Fibroblast of lung (primary cell): Measurements from ENCODE around the gene RAP1GAP. TPM values are rescaled to one million over a fixed set of nuclear protein-coding genes. Genes with fewer than 3 reads are reported as not detected.

ENCODE experiments used
- DNase-seq, 2 donors: peaks; one replicate each; pipeline versions ENCODE4 v3.0.0 to v3.0.0-alpha.2; 2010; ENCODE audit warnings: low read depth in 2 of 2
- H2AFZ ChIP-seq: 2 replicates; pipeline ENCODE4 v1.5.1; 2012; ENCODE audit warnings: low read length, control low read depth, inconsistent platforms
- H3K27ac ChIP-seq: 2 replicates; pipeline ENCODE4 v1.5.1; 2011; ENCODE audit warnings: low read length, control low read depth; ENCODE audit not compliant: insufficient read depth
- H3K27me3 ChIP-seq: 2 replicates; pipeline ENCODE4 v1.5.1; 2011; ENCODE audit warnings: mild to moderate bottlenecking, low read length; ENCODE audit not compliant: control insufficient read depth, insufficient read depth
- H3K36me3 ChIP-seq: 2 replicates; pipeline ENCODE4 v1.5.1; 2011; ENCODE audit warnings: low read length; ENCODE audit not compliant: control insufficient read depth, insufficient read depth
- H3K4me1 ChIP-seq: 2 replicates; pipeline ENCODE4 v1.5.1; 2011; ENCODE audit warnings: low read length; ENCODE audit not compliant: control insufficient read depth, insufficient read depth; ENCODE audit errors: extremely low read depth
- H3K4me2 ChIP-seq: 2 replicates; pipeline ENCODE4 v1.5.1; 2011; ENCODE audit warnings: low read length, control low read depth; ENCODE audit not compliant: insufficient read depth; ENCODE audit errors: extremely low read depth
- H3K4me3 ChIP-seq, 4 experiments: fragments of 200-600 bp in 1 of 4; sonication (generic) in 1 of 4; replicated peaks in 1 of 4; 2 replicates each; pipeline ENCODE4 v1.5.1; 2011 to 2016; ENCODE audit warnings: low read length in 4 of 4, low read depth in 3 of 4, mild to moderate bottlenecking in 3 of 4, control low read depth in 2 of 4, inconsistent platforms in 1 of 4, mixed read lengths in 1 of 4; ENCODE audit not compliant: insufficient read depth in 1 of 4; ENCODE audit errors: control extremely low read depth in 1 of 4
- H3K79me2 ChIP-seq: 2 replicates; pipeline ENCODE4 v1.5.1; 2012; ENCODE audit warnings: mild to moderate bottlenecking, low read length, inconsistent platforms; ENCODE audit not compliant: control insufficient read depth, insufficient read depth
- H3K9ac ChIP-seq: 2 replicates; pipeline ENCODE4 v1.5.1; 2011; ENCODE audit warnings: mild to moderate bottlenecking, low read length, control low read depth; ENCODE audit not compliant: insufficient read depth
- H3K9me3 ChIP-seq: 2 replicates; pipeline ENCODE4 v1.5.1; 2012; ENCODE audit warnings: low read depth, low read length; ENCODE audit not compliant: control insufficient read depth, insufficient read depth
- H4K20me1 ChIP-seq: 2 replicates; pipeline ENCODE4 v1.5.1; 2011; ENCODE audit warnings: low read length; ENCODE audit not compliant: control insufficient read depth, insufficient read depth; ENCODE audit errors: extremely low read depth
- EZH2 ChIP-seq: IDR thresholded peaks from 2 replicates; pipeline ENCODE4 v1.5.1; 2012; ENCODE audit warnings: low read length, control low read depth, mild to moderate bottlenecking; ENCODE audit errors: missing control alignments
- polyA plus RNA-seq, 2 donors: library from polyadenylated mRNA; depleted of rRNA in 1 of 2; stranded (reverse) in 1 of 2; unstranded in 1 of 2; fragments of >200 nt; gene quantifications; 2 replicates each; pipeline ENCODE4 v1.2.1, GENCODE V29; 2011 to 2012; ENCODE audit warnings: missing spikeins in 1 of 2
- total RNA-seq: library from RNA; depleted of rRNA; stranded (reverse); fragments of >200 nt; gene quantifications from 2 replicates; pipeline ENCODE4 v1.2.1, GENCODE V29; 2014
- TF ChIP-seq, protein P1 (sequence below), 2 donors: IDR thresholded peaks in 1 of 2; conservative IDR thresholded peaks in 1 of 2; 1 replicate in 1 of 2; 2 replicates in 1 of 2; pipeline ENCODE4 v1.5.1; 2011 to 2012; ENCODE audit warnings: low read length in 2 of 2, control low read depth in 1 of 2, inconsistent platforms in 1 of 2, low read depth in 1 of 2, mild to moderate bottlenecking in 1 of 2

The RAP1GAP gene
- total and polyA plus RNA-seq, 2 donors (not counting 1 experiment from before 2014, with no cell fraction given) = under 0.01 to 0.05 TPM

DNA sequence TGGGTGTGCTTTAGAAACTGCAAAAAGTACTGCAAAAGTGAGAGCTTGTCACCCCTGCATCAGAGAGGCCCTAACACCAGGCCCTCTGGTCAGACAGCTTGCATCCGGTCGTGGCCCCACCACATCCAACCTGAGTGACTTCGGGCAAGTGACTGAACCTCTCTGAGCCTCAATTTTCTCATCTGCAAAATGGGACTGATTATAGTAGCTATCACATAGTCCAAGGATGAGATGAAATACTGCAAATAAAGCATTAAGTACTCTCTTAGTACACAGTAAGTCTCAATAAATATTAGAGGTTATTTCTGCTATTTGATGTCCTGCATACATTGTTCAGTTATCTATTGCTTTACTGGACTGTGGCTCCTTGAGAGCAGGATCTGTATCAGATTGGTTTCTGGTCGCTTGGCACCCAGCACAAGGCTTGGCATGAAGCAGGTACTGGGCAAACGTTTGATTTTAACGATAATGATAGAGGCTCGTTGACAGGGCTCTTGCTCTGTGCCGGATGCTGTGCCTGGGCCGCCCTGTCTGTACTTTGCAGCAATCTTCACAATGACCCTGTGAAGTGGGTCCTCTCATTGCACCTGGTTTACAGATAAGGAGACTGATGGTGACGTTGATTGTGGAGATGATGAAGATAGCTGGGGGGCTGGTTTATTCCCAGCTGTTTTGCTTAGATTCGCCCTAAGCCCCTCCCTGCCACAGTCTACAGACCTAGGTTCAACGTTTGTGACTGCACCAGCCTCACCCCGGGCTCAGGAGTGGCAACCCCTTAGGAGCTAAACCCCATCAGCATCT, 43.6 kb downstream of the RAP1GAP start:
- H2AFZ ChIP-seq = no peak overlapping the region
- H3K4me1 ChIP-seq = no peaks in the 10 kb centered on the region
- no peak for DNase-seq
- no peak overlapping the region for H3K4me2 ChIP-seq
- H3K27me3 ChIP-seq = peaks cover 9% of the 10 kb centered on the region
- no peak overlapping the region for H3K4me3 ChIP-seq
- H3K9me3 ChIP-seq = no peaks in the 10 kb centered on the region
- H4K20me1 ChIP-seq = no peaks in the 10 kb centered on the region
- H3K27ac ChIP-seq = no peak overlapping the region
- no peak overlapping the region for H3K9ac ChIP-seq
- no peaks in the 10 kb centered on the region for H3K79me2 ChIP-seq
- TF ChIP-seq EZH2 = no peak
- TF ChIP-seq, protein P1, sequence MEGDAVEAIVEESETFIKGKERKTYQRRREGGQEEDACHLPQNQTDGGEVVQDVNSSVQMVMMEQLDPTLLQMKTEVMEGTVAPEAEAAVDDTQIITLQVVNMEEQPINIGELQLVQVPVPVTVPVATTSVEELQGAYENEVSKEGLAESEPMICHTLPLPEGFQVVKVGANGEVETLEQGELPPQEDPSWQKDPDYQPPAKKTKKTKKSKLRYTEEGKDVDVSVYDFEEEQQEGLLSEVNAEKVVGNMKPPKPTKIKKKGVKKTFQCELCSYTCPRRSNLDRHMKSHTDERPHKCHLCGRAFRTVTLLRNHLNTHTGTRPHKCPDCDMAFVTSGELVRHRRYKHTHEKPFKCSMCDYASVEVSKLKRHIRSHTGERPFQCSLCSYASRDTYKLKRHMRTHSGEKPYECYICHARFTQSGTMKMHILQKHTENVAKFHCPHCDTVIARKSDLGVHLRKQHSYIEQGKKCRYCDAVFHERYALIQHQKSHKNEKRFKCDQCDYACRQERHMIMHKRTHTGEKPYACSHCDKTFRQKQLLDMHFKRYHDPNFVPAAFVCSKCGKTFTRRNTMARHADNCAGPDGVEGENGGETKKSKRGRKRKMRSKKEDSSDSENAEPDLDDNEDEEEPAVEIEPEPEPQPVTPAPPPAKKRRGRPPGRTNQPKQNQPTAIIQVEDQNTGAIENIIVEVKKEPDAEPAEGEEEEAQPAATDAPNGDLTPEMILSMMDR (conservative IDR thresholded peaks at IDR 0.05 in 1 of 2, IDR thresholded peaks at IDR 0.05 in 1 of 2; ENCODE audit: low read depth in 1 of 2, low read length in 2 of 2) = no peak
- H3K36me3 ChIP-seq = no peaks in the 10 kb centered on the region

DNA sequence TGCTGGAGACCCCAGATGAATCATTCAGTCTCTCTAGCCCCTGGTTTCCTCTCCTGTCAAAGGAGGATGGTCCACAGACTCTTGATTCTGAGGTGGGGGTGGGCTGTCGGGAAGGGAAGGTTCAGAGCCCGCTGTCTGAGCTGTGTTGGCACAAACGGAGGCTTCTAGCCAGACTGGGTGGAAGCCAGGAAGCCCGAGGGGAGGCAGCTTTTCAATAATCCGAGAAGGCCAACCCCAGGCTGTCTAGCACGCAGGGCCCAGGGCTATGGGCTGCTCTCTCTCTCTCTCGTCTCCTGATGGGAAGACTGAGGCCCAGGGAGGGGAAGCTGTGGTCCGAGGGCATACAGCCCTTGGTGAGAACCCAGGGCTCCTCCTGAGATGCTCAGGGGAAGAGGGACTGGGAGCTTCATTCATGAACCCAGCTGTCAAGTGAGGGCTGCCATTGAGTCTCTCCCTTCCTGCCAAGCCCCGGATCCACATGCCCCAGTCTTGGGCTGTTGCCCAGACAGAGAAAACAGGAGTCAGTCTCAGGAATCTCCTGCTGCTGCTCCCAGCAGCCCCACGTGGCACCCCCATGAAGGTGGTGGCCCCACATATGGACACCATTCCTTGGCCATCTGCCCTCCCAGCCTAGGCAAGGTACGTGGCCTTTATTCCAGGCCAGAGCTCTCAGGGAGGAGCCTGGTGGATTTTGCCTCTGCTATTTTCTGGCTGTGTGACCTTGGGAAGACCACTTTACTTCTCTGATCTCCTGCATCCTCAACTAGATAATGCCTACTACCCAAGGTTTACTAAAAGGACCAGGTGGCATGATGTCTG, 44.4 kb downstream of the RAP1GAP start:
- no peaks in the 10 kb centered on the region for H3K4me1 ChIP-seq
- no peak overlapping the region for H3K4me3 ChIP-seq
- peaks cover 9% of the 10 kb centered on the region for H3K27me3 ChIP-seq
- no peaks in the 10 kb centered on the region for H3K36me3 ChIP-seq
- H2AFZ ChIP-seq = no peak overlapping the region
- H4K20me1 ChIP-seq = no peaks in the 10 kb centered on the region
- no peak overlapping the region for H3K9ac ChIP-seq
- H3K79me2 ChIP-seq = no peaks in the 10 kb centered on the region
- no peaks in the 10 kb centered on the region for H3K9me3 ChIP-seq
- H3K4me2 ChIP-seq = no peak overlapping the region
- no peak for TF ChIP-seq EZH2
- TF ChIP-seq, protein P1 (conservative IDR thresholded peaks at IDR 0.05 in 1 of 2, IDR thresholded peaks at IDR 0.05 in 1 of 2; ENCODE audit: low read depth in 1 of 2, low read length in 2 of 2) = no peak
- H3K27ac ChIP-seq = no peak overlapping the region
- no peak for DNase-seq

DNA sequence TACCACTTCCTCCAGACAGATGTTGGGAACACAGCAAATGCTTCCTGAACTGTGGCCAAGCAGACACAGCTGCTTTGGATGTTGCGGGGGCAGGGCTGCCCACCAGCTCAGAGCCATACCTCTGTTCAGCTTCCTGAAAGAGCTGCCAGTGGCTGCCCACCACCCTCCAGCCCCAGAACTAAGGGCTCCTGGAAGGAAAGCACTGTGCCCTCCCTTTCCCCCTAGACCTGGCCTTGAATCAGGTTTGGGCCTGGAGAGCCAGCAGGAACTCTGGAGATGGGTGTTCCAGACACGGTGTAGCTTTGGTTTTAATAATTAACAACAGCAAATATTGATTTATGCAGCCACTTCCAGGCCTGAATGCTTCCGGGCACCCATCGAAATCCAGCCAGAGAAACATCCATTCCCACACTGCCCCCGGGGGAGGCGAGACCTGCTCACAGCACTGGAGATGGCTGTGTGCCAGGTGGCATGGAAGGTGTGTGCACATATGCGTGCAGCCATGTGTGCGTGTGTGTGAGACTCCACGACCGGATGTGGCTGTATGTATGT, 45.7 kb downstream of the RAP1GAP start:
- no peak overlapping the region for H3K9ac ChIP-seq
- H2AFZ ChIP-seq = no peak overlapping the region
- H3K79me2 ChIP-seq = no peaks in the 10 kb centered on the region
- H3K4me1 ChIP-seq = no peaks in the 10 kb centered on the region
- TF ChIP-seq, protein P1 (conservative IDR thresholded peaks at IDR 0.05 in 1 of 2, IDR thresholded peaks at IDR 0.05 in 1 of 2; ENCODE audit: low read depth in 1 of 2, low read length in 2 of 2) = no peak
- no peak for TF ChIP-seq EZH2
- H3K4me2 ChIP-seq = no peak overlapping the region
- no peak overlapping the region for H3K27ac ChIP-seq
- no peaks in the 10 kb centered on the region for H3K36me3 ChIP-seq
- H4K20me1 ChIP-seq = no peaks in the 10 kb centered on the region
- no peaks in the 10 kb centered on the region for H3K9me3 ChIP-seq
- DNase-seq = no peak
- H3K27me3 ChIP-seq = peaks cover 12% of the 10 kb centered on the region
- no peak overlapping the region for H3K4me3 ChIP-seq
